AG04450 (cell line): ENCODE measurements around the gene RPL18. TPM values are rescaled to one million over a fixed set of nuclear protein-coding genes. Genes with fewer than 3 reads are reported as not detected.

ENCODE experiments used
- CTCF ChIA-PET: fragments of 300-600, 350-600 bp; formaldehyde crosslinking; extraction: SDS; loops from one replicate; lab custom pipeline; 2022; ENCODE audit warnings: antibody characterized with exemption, inconsistent platforms; lab: Charles Lee
- POLR2A ChIA-PET: fragments of 350-600 bp; formaldehyde crosslinking; extraction: SDS; loops from one replicate; lab custom pipeline; 2021; ENCODE audit warnings: antibody characterized with exemption, inconsistent platforms; lab: Yijun Ruan, JAX
- DNase-seq: peaks from one replicate; pipeline ENCODE4 v3.0.0-alpha.2; 2011; ENCODE audit warnings: low read depth, low spot score
- H3K27ac ChIP-seq: one replicate; pipeline ENCODE4 v1.5.1; 2012; ENCODE audit warnings: low read depth, low read length, control low read depth
- H3K27me3 ChIP-seq: one replicate; pipeline ENCODE4 v1.6.0; 2012; ENCODE audit warnings: low read length; ENCODE audit not compliant: control insufficient read depth, insufficient read depth
- H3K4me3 ChIP-seq: 2 replicates; pipeline ENCODE4 v1.5.1; 2011; ENCODE audit warnings: mild to moderate bottlenecking, low read depth, low read length, control low read depth
- H3K9me3 ChIP-seq: 2 replicates; pipeline ENCODE4 v1.5.1; 2012; ENCODE audit warnings: low read length; ENCODE audit not compliant: control insufficient read depth, insufficient read depth
- polyA plus RNA-seq: library from polyadenylated mRNA; depleted of rRNA; stranded (reverse); fragments of >200 nt; gene quantifications from 2 replicates; pipeline ENCODE4 v1.2.3, GENCODE V29; 2011
- TF ChIP-seq, protein P1 (sequence below): IDR thresholded peaks from 2 replicates; pipeline ENCODE4 v1.5.1; 2011; ENCODE audit warnings: low read depth, low read length, control low read depth, inconsistent platforms

The RPL18 gene
- polyA plus RNA-seq, 1 experiment, result 1,020 TPM

DNA sequence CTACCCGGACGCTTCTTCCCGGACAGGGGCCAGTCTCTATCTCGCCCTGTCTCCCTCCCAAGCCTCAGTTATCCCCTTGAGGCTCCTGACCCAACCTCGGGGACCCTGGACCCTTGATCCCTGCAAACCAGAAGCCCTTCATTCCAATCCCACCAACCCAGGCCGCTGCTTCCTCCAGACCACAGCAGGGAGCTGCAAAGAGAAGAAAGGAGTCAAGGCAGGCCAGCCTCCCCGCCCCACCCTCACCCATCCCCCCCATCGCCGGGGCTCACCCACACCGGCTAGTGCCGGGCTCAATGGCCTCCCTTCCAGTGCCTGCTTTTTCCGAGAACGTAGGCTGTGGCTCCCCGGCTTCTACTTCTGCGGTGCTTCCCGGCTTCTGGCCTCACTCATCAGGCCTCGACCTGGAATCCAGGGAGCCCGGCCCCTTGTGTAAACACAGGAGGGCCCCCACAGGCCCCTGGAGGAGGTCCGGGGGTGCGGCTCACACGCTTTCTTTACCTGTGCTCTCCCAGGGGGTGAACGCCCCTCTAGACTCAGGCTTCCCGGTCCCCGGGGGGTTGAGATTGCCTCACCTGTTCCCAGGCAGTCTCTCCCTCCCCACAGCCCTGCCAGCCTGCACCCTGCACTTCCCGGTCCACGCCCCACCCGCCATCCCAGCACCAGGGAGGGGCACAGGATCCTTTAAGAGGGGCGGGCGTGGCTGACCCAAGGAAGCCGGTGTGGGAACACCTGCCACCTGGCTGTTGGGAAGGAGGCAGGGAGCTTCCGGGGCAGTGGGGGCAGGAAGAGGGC, 4.3 kb downstream of the RPL18 start, which contains the start of gene FAM83E:
Gene FAM83E, minus strand, starts transcription at position 641 of the 795 bp plus-strand sequence. CDS start 1,704 bp downstream, outside the sequence.
- ChIA-PET CTCF (interaction anchor here (1.0 kb wide), 1 partner anchor 26 kb away, joined by 3 read pairs; no protein-coding TSS in a partner anchor), POLR2A (interaction anchor here (0.5 kb wide), 1 partner anchor 20 kb away, joined by 3 read pairs; no protein-coding TSS in a partner anchor)
- Histone ChIP-seq H3K27me3 (no peaks in the 10 kb centered on the region), H3K27ac (no peak within 1 kb of the TSS), H3K9me3 (no peaks in the 10 kb centered on the region; the same call in 1 of the 2 replicates), H3K4me3 (no peak within 1 kb of the TSS)
- no peak for DNase-seq
- TF ChIP-seq, protein P1, sequence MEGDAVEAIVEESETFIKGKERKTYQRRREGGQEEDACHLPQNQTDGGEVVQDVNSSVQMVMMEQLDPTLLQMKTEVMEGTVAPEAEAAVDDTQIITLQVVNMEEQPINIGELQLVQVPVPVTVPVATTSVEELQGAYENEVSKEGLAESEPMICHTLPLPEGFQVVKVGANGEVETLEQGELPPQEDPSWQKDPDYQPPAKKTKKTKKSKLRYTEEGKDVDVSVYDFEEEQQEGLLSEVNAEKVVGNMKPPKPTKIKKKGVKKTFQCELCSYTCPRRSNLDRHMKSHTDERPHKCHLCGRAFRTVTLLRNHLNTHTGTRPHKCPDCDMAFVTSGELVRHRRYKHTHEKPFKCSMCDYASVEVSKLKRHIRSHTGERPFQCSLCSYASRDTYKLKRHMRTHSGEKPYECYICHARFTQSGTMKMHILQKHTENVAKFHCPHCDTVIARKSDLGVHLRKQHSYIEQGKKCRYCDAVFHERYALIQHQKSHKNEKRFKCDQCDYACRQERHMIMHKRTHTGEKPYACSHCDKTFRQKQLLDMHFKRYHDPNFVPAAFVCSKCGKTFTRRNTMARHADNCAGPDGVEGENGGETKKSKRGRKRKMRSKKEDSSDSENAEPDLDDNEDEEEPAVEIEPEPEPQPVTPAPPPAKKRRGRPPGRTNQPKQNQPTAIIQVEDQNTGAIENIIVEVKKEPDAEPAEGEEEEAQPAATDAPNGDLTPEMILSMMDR, result no peak

DNA sequence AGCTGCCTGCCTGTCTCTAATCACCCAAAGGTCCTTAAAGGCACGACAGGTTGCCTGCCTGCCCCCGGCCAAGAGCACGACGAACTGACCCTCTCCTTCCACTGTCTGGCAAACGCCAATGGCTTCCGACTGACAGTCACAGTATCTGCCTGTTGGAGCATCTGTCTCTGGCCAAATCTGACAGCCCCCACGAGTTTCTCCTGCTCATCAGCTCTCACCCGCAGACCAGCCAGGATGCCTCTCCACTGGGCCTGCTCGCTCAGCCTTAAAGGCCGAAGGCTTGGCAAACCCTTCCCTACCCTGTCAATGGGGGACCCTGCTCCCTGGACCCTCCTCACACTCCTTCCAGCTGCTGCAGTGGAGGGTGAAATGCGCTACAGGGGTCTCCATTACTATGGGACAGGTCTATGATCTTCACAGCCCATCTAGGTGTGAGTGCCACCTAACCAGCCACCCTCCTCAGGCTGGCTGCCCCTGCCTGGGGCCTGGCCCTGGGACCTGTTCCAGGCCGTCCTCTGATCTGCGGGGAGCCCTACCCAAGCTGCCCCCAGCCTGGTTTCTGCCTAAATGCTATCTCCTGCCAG, 5.0 kb downstream of the RPL18 start:
- no peak for DNase-seq
- POLR2A ChIA-PET, result interaction anchor here (0.5 to 1.5 kb wide), 3 partner anchors 12 to 46 kb away, joined by 3 read pairs; no protein-coding TSS in a partner anchor
- H3K4me3 ChIP-seq, result no peak overlapping the region
- TF ChIP-seq, protein P1, result no peak
- no peak overlapping the region for H3K27ac ChIP-seq
- H3K9me3 ChIP-seq, result no peaks in the 10 kb centered on the region; the same call in 1 of the 2 replicates
- no peaks in the 10 kb centered on the region for H3K27me3 ChIP-seq
- CTCF ChIA-PET, result interaction anchor here (1.0 kb wide), 1 partner anchor 25 kb away, joined by 3 read pairs; no protein-coding TSS in a partner anchor

DNA sequence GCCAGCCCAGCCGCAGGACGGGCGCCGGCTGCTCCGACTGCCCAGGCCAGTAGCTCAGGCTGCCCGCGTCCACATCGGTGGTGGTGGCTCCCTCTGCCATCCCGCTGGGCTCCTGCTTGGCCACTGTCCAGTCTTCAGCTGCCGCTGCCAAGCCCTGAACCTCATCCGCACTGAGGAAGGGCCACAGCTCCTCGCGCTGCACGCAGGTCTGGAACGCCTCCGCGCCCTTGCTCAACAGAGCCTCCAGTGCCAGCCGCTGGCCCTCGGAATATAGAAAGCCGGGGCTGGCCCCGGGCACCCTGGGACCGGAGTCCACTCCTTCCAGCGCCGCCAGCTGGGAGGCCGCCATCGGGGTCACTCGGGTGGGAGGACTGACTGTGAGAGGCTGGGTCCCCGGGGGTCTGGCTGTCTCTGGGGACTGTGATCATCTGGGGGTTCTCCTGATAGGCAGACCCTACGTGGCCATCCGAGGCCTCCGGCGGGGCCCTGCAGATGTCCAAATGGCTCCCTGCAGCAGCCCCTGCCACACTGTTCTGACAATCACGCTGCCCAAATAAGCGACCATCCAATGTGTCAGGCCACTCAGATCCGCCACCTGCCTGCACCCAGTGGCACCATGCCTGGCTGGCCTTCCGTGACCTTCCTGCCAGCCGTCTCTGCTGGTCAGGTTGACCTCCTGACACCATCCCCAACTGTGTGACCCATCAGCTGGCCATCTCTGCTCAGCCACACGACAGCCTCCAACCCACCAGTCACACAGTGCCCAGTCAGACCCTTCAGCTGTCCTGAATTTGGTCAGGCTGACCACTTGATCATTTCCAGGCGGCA, 5.7 kb downstream of the RPL18 start:
- no peak for DNase-seq
- Histone ChIP-seq H3K27me3 (no peaks in the 10 kb centered on the region), H3K27ac (no peak overlapping the region), H3K4me3 (no peak overlapping the region), H3K9me3 (no peaks in the 10 kb centered on the region; the same call in 1 of the 2 replicates)
- ChIA-PET POLR2A (interaction anchor here (0.6 to 1.5 kb wide), 3 partner anchors 9 to 45 kb away, joined by 3 to 7 read pairs (median 3); no protein-coding TSS in a partner anchor), CTCF (interaction anchor here (1.0 kb wide), 1 partner anchor 25 kb away, joined by 3 read pairs; no protein-coding TSS in a partner anchor)
- TF ChIP-seq, protein P1, result no peak

DNA sequence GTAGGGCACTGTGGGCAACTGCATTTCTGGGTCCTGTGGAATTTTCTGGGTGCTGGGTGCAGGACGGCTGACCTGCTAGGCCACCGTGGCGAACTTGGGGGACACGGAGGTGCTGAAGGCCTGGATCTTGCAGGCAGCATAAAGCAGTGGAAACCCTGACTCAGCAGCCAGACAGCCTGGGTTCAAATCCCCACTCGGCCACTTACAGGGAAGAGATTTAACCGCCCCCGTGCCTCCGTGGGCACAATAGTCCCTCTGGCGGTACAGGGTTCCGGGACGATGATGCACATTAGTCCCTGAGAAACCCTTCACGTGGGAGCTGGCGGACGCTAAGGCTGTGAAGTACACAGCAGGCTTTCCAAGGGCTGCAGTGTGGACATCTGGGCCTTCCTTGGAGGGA, 7.1 kb downstream of the RPL18 start:
- no peak overlapping the region for H3K27ac ChIP-seq
- POLR2A ChIA-PET, result no interaction called here
- no peaks in the 10 kb centered on the region for H3K27me3 ChIP-seq
- DNase-seq, result no peak
- CTCF ChIA-PET, result no interaction called here
- TF ChIP-seq, protein P1, result no peak
- no peak overlapping the region for H3K4me3 ChIP-seq
- no peaks in the 10 kb centered on the region; the same call in 1 of the 2 replicates for H3K9me3 ChIP-seq
